ENCODE data around the gene OR7A17. TPM values are rescaled to one million over a fixed set of nuclear protein-coding genes. Genes with fewer than 3 reads are reported as not detected.
A peak's percentile ranks its signal among the peaks of the same experiment; 100 is the strongest.

OR7A17 gene
- total and polyA plus RNA-seq, 8 donors = not detected

GRCh38 chr19:14906711-14907110 lies 20.8 kb upstream of the OR7A17 start:
- no peak overlapping the region for H3K4me3 ChIP-seq
- 69 to 79% (median 72%) methylated on average over 4 of the region's 4 CpGs for WGBS, 5 donors
- peaks cover 0 to 16% (median 4%) of the 10 kb centered on the region in 3 donors for H3K27me3 ChIP-seq
- no peak overlapping the region for H3K27ac ChIP-seq
- no peaks in the 10 kb centered on the region for H3K9me3 ChIP-seq
- no peak for TF ChIP-seq POLR2AphosphoS5 (IDR thresholded peaks at IDR 0.05)
- no peak for TF ChIP-seq EP300 (IDR thresholded peaks at IDR 0.05)
- no peak for TF ChIP-seq CTCF (IDR thresholded peaks at IDR 0.05)
- TF ChIP-seq POLR2A (IDR thresholded peaks at IDR 0.05) = no peak
- DNase-seq = no peak
- intact Hi-C loops (cut with DNase I; ENCODE audit: low total_unique reads) = no loop called here
- no peaks in the 10 kb centered on the region for H3K36me3 ChIP-seq
- H3K4me1 ChIP-seq = no peaks in the 10 kb centered on the region

- H3K36me3 ChIP-seq = no peaks in the 10 kb centered on the region
- intact Hi-C loops (cut with DNase I; ENCODE audit: low total_unique reads) = no loop called here
- no peak for DNase-seq
- WGBS, 5 donors = 13 to 43% (median 28%) methylated on average over 2 of the region's 2 CpGs
- H3K9me3 ChIP-seq = no peaks in the 10 kb centered on the region
- H3K27me3 ChIP-seq = peaks cover 0 to 29% (median 4%) of the 10 kb centered on the region in 3 donors
- no peak overlapping the region for H3K4me3 ChIP-seq
- TF ChIP-seq EP300 (IDR thresholded peaks at IDR 0.05) (no peak), POLR2AphosphoS5 (IDR thresholded peaks at IDR 0.05) (no peak), POLR2A (IDR thresholded peaks at IDR 0.05) (no peak), CTCF (IDR thresholded peaks at IDR 0.05) (no peak)
- no peaks in the 10 kb centered on the region for H3K4me1 ChIP-seq
- no peak overlapping the region for H3K27ac ChIP-seq
Measured at GRCh38 chr19:14901675-14902260, 15.8 kb upstream of the OR7A17 start.

- Histone ChIP-seq H3K27me3 (peaks cover 0 to 33% (median 0%) of the 10 kb centered on the region in 3 donors), H3K27ac (no peak overlapping the region), H3K4me3 (no peak overlapping the region), H3K4me1 (peaks cover 0 to 8% (median 4%) of the 10 kb centered on the region in 4 donors), H3K9me3 (no peaks in the 10 kb centered on the region), H3K36me3 (no peaks in the 10 kb centered on the region)
- DNase-seq = peak in 1 of 2 donors; percentile 2
- WGBS, 5 donors = 37 to 45% (median 41%) methylated on average over 10 of the region's 10 CpGs
- TF ChIP-seq EP300 (IDR thresholded peaks at IDR 0.05) (no peak), POLR2AphosphoS5 (IDR thresholded peaks at IDR 0.05) (no peak), POLR2A (IDR thresholded peaks at IDR 0.05) (no peak), CTCF (IDR thresholded peaks at IDR 0.05) (no peak)
- intact Hi-C loops (cut with DNase I; ENCODE audit: low total_unique reads) = no loop called here
Measured at GRCh38 chr19:14890643-14891379, 4.9 kb upstream of the OR7A17 start.

GRCh38 chr19:14889994-14890642 lies 4.2 kb upstream of the OR7A17 start:
- H3K27ac ChIP-seq = no peak overlapping the region
- intact Hi-C loops (cut with DNase I; ENCODE audit: low total_unique reads) = loop anchor here (5.0 kb wide), 1 partner anchor 313 kb away; no protein-coding TSS in a partner anchor
- TF ChIP-seq POLR2A (IDR thresholded peaks at IDR 0.05) (no peak), EP300 (IDR thresholded peaks at IDR 0.05) (no peak), CTCF (IDR thresholded peaks at IDR 0.05) (no peak), POLR2AphosphoS5 (IDR thresholded peaks at IDR 0.05) (no peak)
- 39 to 61% (median 46%) methylated on average over 3 of the region's 3 CpGs for WGBS, 5 donors
- H3K4me3 ChIP-seq = no peak overlapping the region
- H3K9me3 ChIP-seq = no peaks in the 10 kb centered on the region
- H3K36me3 ChIP-seq = no peaks in the 10 kb centered on the region
- H3K4me1 ChIP-seq = peaks cover 0 to 8% (median 4%) of the 10 kb centered on the region in 4 donors
- no peak for DNase-seq
- H3K27me3 ChIP-seq = peaks cover 0 to 31% (median 0%) of the 10 kb centered on the region in 3 donors
